Hypothalamus (tissue), 51 donors: ENCODE measurements around the gene WDR38.

Experiments
- DNase-seq, 51 donors: peaks; one replicate each; lab custom pipeline; 2025; lab: John Stamatoyannopoulos, UW

WDR38 gene

GRCh38 chr9:124855944-124856765 lies 2.9 kb downstream of the WDR38 start:
- DNase-seq: peak in 1 of 51 donors; percentile 13

DNA sequence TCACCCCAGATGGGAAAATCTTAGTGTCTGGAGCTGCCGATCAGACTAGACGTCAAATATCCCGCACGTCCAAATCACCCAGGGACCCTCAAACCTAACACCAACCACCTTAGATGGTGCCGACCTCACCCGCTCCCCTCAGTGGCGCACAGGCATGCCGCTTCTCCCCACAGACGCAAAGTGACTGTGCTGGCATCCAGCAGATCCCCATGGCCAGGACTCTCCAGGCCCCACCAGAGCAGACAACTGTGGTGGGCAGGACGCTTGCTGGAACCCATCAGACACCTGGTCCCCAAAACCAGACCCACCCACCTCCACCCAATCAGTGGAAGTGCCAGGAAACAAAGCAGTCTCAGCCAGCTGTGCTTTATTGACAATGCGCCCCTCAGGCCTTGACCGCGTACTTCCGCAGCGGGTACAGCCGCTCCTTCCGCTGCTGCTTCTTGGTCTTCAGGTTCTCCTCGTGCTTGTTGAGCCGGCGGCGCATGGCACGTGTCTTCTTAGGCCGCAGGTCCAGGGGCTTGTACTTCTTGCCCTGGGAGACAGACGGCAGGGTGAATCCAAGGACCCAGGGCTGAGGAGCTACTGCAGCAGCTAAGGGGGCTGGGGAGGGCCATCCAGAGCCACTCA lies 4.4 kb downstream of the WDR38 start:
- no peak for DNase-seq

DNA sequence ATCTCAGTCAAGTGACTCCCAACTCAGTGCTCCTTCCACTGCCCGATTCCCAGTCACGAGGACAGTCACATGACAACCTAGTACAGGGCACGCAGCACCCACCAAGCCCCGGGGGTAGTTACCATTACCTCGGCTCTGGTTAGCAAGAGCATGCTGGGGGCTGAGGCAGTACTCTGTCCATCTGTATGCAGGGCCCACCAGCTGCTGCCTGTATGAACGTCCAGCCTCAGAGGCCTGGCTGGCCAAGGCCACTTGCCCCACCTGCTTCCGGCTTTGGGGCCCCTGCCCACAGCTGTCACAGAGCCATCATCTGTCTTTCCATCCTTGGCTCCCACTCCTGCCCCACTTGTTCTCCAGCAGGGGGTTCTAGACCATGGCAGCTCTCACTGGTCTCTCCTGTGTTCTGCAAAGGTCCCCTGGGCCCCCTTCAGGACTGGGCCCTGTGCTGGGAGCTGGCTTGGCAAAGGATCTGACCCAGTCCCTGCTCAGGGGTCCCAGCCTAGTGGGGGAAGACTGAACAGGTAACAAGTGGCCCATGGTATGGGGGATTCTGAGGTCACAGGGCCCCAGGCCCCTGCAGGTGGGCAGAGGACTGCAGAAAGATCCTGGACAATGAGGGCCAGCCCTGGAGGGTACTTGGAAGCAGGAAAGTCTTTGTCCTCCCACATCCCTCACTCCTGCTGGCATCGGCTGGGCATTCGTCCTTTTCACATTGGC lies 5.2 kb downstream of the WDR38 start:
- no peak for DNase-seq

GRCh38 chr9:124859803-124860581 lies 6.7 kb downstream of the WDR38 start:
- DNase-seq: no peak

- DNase-seq: no peak
Measured at GRCh38 chr9:124860582-124861341, 7.5 kb downstream of the WDR38 start.

GRCh38 chr9:124861342-124862229 lies 8.3 kb downstream of the WDR38 start, which contains the start of the genes ARPC5L and RPL35:
ARPC5L (plus strand) TSS chr9:124862130; CDS start chr9:124869291, 7,161 bp downstream.
RPL35 (minus strand) TSS chr9:124861957; CDS start chr9:124861912, 45 bp downstream.
- DNase-seq: peak; percentile 27 to 97 (median 91)

- DNase-seq: no peak
Measured at GRCh38 chr9:124863371-124863871, 10.2 kb downstream of the WDR38 start.

GRCh38 chr9:124868511-124869465 lies 15.5 kb downstream of the WDR38 start:
- peak in 50 of 51 donors; percentile 20 to 91 (median 75) for DNase-seq

DNA sequence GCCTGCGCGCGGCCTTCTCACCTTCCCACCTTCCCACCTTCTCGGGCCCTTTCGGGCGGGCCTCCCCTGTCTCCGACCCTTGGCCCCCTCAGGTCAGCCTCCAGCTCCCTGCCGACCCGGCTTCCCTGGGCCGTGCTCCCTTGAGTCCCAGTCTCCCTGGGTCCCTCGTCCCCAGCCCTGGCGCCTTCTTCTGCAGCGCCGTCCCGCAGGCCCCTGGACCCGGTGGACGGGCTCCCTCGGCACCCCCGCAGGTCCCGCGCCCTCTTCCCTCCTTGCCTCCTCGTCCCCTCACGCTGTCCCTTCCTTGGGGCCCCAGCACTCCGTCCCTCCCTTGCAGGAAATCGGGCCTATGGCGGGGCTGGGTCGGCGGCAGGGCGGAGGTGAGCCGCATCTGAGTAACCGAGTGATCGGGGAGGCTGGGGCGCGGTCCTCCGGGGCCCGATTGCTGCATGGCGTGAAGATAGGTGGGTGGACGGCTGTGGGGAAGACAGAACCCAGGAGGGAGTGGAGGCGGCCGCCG lies 16.3 kb downstream of the WDR38 start:
- no peak for DNase-seq

GRCh38 chr9:124869986-124870560 lies 16.8 kb downstream of the WDR38 start:
- DNase-seq: peak in 3 of 51 donors; percentile 10 to 30 (median 23)

DNA sequence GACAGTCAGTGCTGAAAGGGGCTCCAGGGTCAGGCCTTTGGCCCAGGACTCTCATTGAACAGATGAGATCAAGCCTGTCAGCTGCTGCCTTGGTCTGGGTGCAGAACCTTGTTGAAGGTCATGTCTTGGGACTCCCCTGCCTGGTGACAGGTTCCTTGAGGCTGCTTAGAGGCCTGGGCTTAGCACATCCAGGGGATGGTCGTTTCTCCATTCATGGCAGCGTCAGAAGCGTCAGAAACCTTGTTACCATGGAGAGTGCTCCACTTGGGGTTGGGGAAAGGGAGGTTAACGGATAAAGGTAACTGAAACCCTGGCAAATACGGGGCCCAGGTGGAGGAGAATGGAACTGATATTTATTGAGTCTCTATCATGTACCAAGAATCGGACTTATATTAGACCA lies 17.5 kb downstream of the WDR38 start:
- DNase-seq: no peak

- no peak for DNase-seq
Measured at GRCh38 chr9:124871156-124871561, 17.9 kb downstream of the WDR38 start.

DNA sequence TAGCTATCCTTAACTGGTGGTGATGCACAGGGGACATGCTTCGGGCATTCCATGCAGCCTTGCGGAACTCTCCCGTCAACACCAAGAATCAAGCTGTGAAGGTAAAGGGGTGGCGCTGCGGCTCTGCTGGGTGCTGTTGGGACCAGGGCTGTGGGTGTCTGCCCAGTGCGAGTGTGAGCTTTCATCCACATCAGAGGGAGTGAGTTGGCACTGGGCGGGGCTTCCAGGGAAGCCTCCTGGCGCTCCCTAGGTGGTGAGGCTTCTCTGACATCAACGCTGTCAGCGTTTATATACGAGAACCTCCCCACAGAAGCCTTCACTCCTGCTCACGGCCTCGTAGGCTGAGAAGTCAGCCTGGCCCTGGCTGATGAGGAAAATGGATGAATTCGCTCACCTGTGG lies 20.4 kb downstream of the WDR38 start:
- DNase-seq: peak in 1 of 51 donors; percentile 42

GRCh38 chr9:124875501-124875900 lies 22.2 kb downstream of the WDR38 start:
- DNase-seq: no peak

DNA sequence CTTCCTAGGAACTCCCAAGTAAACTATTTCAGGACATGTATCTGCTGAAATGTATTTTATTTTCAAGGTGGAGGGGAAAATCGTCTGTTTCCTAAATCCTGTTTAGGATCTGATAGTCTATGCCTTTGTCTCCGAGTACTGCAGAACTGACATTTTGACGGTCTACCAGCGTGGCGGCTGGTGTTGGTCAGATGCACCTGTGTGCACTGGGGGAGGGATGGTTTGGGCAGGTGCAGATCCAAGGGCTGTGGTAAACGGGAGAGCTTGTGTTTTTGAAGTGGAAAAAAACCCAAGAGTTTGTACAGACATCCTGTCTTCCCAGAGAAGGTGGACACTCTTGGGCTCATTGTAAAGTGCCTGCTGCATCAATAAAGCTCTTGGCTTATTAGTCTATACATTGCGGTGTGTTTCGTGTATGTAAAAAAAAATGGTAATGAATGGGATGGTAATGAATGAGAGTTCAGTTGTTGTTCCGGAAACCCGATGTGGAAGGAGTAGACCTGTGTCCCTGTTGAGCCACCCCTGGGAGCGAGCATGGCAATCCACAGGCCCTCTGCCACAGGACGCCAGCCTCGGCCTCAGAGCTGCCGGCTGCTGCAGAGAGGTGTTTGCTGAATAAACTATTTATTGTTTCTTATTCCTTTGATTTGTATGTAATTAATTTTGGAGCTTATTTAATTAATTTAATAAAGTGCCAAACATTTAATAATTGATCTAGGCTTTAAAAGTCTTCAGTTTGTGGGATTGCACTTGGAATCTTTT lies 23.9 kb downstream of the WDR38 start:
- no peak for DNase-seq

DNA sequence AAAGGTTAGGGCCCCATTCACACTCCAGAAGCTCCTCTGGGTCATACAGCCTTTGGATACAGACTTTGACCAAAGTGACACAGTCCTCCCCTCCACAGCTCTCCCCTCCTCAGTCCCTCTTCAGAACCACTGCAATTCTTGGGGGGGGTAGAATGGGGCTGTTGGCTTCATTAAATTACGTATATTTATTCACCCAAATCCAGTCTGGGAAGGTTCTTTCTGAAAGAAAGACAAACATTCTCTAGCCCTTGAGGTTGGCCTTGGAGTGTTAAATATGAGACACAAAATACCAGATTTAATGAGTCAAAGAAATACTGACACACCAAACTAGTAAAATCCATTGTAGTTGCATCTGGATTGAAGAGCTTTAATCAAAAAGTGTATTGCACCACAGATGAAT lies 24.8 kb downstream of the WDR38 start:
- no peak for DNase-seq
